22Rv1 (cell line): ENCODE measurements around the gene STAT5A.

Experiments
- H3K27ac ChIP-seq: fragments of 450-650 bp; 2 replicates; pipeline ENCODE4 v1.5.1; 2017
- CTCF ChIP-seq: fragments of 450-650 bp; IDR thresholded peaks from 2 replicates; pipeline ENCODE4 v1.5.1; 2017; ENCODE audit warnings: mild to moderate bottlenecking
- ZFX ChIP-seq: fragments of 450-650 bp; IDR thresholded peaks from 2 replicates; pipeline ENCODE4 v1.6.1; 2017; ENCODE audit warnings: antibody characterized with exemption, borderline replicate concordance

Gene STAT5A

GRCh38 chr17:42247734-42248133 lies 40.6 kb upstream of the STAT5A start:
- no peak overlapping the region for H3K27ac ChIP-seq
- TF ChIP-seq CTCF: no peak
- no peak for TF ChIP-seq ZFX

GRCh38 chr17:42248351-42249179 lies 39.7 kb upstream of the STAT5A start:
- no peak overlapping the region for H3K27ac ChIP-seq

GRCh38 chr17:42249681-42250446 lies 38.4 kb upstream of the STAT5A start:
- no peak overlapping the region for H3K27ac ChIP-seq
- TF ChIP-seq ZFX (no peak), CTCF (no peak)

More at GRCh38 chr17:42248351-42249179, 39.7 kb upstream of the STAT5A start:
- TF ChIP-seq ZFX (no peak), CTCF (no peak)

- no peak overlapping the region for H3K27ac ChIP-seq
- TF ChIP-seq CTCF (peak; percentile 25; the same call in 1 of the 2 replicates), ZFX (no peak)
Observed at GRCh38 chr17:42251115-42251514, 37.2 kb upstream of the STAT5A start.

- TF ChIP-seq ZFX (no peak), CTCF (no peak)
- H3K27ac ChIP-seq: no peak overlapping the region
Observed at GRCh38 chr17:42252597-42253550, 35.4 kb upstream of the STAT5A start.

- no peak overlapping the region for H3K27ac ChIP-seq
- TF ChIP-seq ZFX (no peak), CTCF (no peak)
Observed at GRCh38 chr17:42253578-42253977, 34.7 kb upstream of the STAT5A start.
